MM.1S (cell line): ENCODE measurements around the gene PTRH1.

Experiments used
- DNase-seq: peaks from one replicate; pipeline ENCODE4 v3.0.0-alpha.2; 2015
- H2AFZ ChIP-seq: fragments of 300-600 bp; sonication (generic); 2 replicates; pipeline ENCODE4 v1.6.0; 2016; ENCODE audit warnings: antibody characterized with exemption, low read length
- H3F3A ChIP-seq: fragments of 300-600 bp; sonication (generic); 2 replicates; pipeline ENCODE4 v1.6.1; 2016; ENCODE audit warnings: mild to moderate bottlenecking, antibody characterized with exemption, low read length, moderate library complexity, mixed read lengths; ENCODE audit not compliant: insufficient read depth
- H3K27ac ChIP-seq: fragments of 300-600 bp; sonication (generic); 2 replicates; pipeline ENCODE4 v1.5.1; 2016; ENCODE audit warnings: mild to moderate bottlenecking, low read length
- H3K27me3 ChIP-seq: fragments of 300-600 bp; sonication (generic); replicated peaks from 2 replicates; pipeline ENCODE4 v1.6.0; 2016; ENCODE audit warnings: low read length; ENCODE audit not compliant: insufficient read depth
- H3K36me3 ChIP-seq: fragments of 300-600 bp; sonication (generic); replicated peaks from 2 replicates; pipeline ENCODE4 v1.6.1; 2016; ENCODE audit warnings: mild to moderate bottlenecking, low read length, mixed read lengths; ENCODE audit not compliant: insufficient read depth
- H3K4me1 ChIP-seq: fragments of 300-600 bp; sonication (generic); 2 replicates; pipeline ENCODE4 v1.6.1; 2016; ENCODE audit warnings: low read length, mixed read lengths
- H3K4me2 ChIP-seq: fragments of 300-600 bp; sonication (generic); 2 replicates; pipeline ENCODE4 v1.6.0; 2016; ENCODE audit warnings: low read depth, low read length
- H3K4me3 ChIP-seq: fragments of 300-600 bp; sonication (generic); 2 replicates; pipeline ENCODE4 v1.5.1; 2016; ENCODE audit warnings: low read length, mixed read lengths
- H3K79me2 ChIP-seq: fragments of 300-600 bp; sonication (generic); 2 replicates; pipeline ENCODE4 v1.6.1; 2016; ENCODE audit warnings: mixed run types, low read length, mixed read lengths
- H3K9ac ChIP-seq: fragments of 300-600 bp; sonication (generic); 2 replicates; pipeline ENCODE4 v1.6.1; 2016; ENCODE audit warnings: low read length, mixed read lengths
- H3K9me2 ChIP-seq: fragments of 300-600 bp; sonication (generic); replicated peaks from 2 replicates; pipeline ENCODE4 v1.6.1; 2016; ENCODE audit warnings: mild to moderate bottlenecking, low read length, mixed read lengths; ENCODE audit not compliant: insufficient read depth
- H3K9me3 ChIP-seq: fragments of 300-600 bp; sonication (generic); replicated peaks from 2 replicates; pipeline ENCODE4 v1.6.1; 2016; ENCODE audit warnings: mild to moderate bottlenecking, low read length, mixed read lengths; ENCODE audit not compliant: insufficient read depth
- H4K20me1 ChIP-seq: fragments of 300-600 bp; sonication (generic); 2 replicates; pipeline ENCODE4 v1.6.1; 2016; ENCODE audit warnings: mild to moderate bottlenecking, low read length, moderate library complexity, mixed read lengths; ENCODE audit not compliant: insufficient read depth
- EZH2 ChIP-seq: fragments of 300-600 bp; sonication (generic); optimal IDR thresholded peaks from 2 replicates; pipeline ENCODE3; 2017; ENCODE audit warnings: low read depth, mild to moderate bottlenecking, antibody characterized with exemption, low read length, mixed read lengths
- EZH2phosphoT487 ChIP-seq: fragments of 300-600 bp; sonication (generic); IDR thresholded peaks from 2 replicates; pipeline ENCODE4 v1.6.1; 2018; ENCODE audit warnings: antibody characterized with exemption, low read length
- TF ChIP-seq, protein P1 (sequence below): fragments of 300-600 bp; sonication (generic); IDR thresholded peaks from 2 replicates; pipeline ENCODE4 v1.5.1; 2016; ENCODE audit warnings: antibody characterized with exemption, low read length, mixed read lengths

PTRH1 gene

DNA sequence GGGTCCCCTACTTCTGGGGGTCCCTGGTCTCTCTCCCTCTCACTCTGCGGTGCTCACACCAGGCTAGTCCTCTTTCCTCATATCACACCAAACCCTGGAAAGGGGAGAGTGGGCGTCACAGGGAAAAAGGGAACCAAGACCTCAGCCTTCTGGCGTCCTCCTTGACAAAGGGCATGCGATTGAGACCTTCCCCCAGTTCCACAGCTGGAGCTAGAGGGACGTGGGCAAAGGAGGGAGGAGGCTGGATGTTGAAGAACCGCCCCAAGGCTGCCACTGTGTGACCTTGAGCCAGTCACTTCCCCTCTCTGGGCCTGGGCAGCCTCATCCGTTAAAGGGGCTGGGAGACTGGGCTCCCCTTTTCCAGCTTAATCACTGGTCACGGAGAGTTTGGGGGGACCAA, 38.2 kb upstream of the PTRH1 start:
- Histone ChIP-seq H3K79me2 (no peaks in the 10 kb centered on the region), H3K4me3 (no peak overlapping the region), H4K20me1 (no peaks in the 10 kb centered on the region), H3K9me3 (no peaks in the 10 kb centered on the region), H3K4me1 (no peaks in the 10 kb centered on the region), H3K9ac (no peak overlapping the region), H3F3A (no peaks in the 10 kb centered on the region), H3K27ac (no peak overlapping the region), H3K36me3 (no peaks in the 10 kb centered on the region), H3K9me2 (no peaks in the 10 kb centered on the region), H2AFZ (no peak overlapping the region), H3K27me3 (no peaks in the 10 kb centered on the region), H3K4me2 (no peak overlapping the region)
- TF ChIP-seq, protein P1, sequence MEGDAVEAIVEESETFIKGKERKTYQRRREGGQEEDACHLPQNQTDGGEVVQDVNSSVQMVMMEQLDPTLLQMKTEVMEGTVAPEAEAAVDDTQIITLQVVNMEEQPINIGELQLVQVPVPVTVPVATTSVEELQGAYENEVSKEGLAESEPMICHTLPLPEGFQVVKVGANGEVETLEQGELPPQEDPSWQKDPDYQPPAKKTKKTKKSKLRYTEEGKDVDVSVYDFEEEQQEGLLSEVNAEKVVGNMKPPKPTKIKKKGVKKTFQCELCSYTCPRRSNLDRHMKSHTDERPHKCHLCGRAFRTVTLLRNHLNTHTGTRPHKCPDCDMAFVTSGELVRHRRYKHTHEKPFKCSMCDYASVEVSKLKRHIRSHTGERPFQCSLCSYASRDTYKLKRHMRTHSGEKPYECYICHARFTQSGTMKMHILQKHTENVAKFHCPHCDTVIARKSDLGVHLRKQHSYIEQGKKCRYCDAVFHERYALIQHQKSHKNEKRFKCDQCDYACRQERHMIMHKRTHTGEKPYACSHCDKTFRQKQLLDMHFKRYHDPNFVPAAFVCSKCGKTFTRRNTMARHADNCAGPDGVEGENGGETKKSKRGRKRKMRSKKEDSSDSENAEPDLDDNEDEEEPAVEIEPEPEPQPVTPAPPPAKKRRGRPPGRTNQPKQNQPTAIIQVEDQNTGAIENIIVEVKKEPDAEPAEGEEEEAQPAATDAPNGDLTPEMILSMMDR = no peak
- TF ChIP-seq EZH2 = no peak
- no peak for TF ChIP-seq EZH2phosphoT487
- no peak for DNase-seq

DNA sequence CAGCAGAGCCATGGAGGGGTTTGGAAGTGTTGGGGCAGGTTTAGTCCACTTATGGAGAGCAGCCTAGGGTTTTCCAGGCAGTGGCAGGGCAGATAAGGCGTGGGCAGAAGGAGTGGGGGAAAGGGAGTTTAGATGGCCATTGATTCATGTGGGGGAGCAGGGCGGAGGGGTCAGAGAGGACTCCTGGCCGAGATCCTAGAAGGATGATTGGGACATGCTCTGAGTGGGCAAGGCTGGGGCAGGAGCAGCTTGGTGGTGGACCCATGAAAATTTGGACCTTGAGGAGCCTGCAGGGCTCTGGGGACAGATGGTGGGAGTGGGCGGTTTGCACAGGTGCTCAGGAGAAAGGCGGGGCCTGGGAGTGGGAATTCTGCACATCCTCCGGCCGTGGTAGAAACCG, 37.7 kb upstream of the PTRH1 start:
- H3K36me3 ChIP-seq = no peaks in the 10 kb centered on the region
- H3K27ac ChIP-seq = no peak overlapping the region
- H3F3A ChIP-seq = no peaks in the 10 kb centered on the region
- no peak overlapping the region for H2AFZ ChIP-seq
- TF ChIP-seq, protein P1 = no peak
- TF ChIP-seq EZH2 = no peak
- TF ChIP-seq EZH2phosphoT487 = no peak
- H3K27me3 ChIP-seq = no peaks in the 10 kb centered on the region
- no peaks in the 10 kb centered on the region for H3K9me2 ChIP-seq
- no peak overlapping the region for H3K4me3 ChIP-seq
- H3K9ac ChIP-seq = no peak overlapping the region
- DNase-seq = no peak
- H3K79me2 ChIP-seq = no peaks in the 10 kb centered on the region
- no peaks in the 10 kb centered on the region for H3K4me1 ChIP-seq
- no peak overlapping the region for H3K4me2 ChIP-seq
- no peaks in the 10 kb centered on the region for H3K9me3 ChIP-seq
- H4K20me1 ChIP-seq = no peaks in the 10 kb centered on the region

DNA sequence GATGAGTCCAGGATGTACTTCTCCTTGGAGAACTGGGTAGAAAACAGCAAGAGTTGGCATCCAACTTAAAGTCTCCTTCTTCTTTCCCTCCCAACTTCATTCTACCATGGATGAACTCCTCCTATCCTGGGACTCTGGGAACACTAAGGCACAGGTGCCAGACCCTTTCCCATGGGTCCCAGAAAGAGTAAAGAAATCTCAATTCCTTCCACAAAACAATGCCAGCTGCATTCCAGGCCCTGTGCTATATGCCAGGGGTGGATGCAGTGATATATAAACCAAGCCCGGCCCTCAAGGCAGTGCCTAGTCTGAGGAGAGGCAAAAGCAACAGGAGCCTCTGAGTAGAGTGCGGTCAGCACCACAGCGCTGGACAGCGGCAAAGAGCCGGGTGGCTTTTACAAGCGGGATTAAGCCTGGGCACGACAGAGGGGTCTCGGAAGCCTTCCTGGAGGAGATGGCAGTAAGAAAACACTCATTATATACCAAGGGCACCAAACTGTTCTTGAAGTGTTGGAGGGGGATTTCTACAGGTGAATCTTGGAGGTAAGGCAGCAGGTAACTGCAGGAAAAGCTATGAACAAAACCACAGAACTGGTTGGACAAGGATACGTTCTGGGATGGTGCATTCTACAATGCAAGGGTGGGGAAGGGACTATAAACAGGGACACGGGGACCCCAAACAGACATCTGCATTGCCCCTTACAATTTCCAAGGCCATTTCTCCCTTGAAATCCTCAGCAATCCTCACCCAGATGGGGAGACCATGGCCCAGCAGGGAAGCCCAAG, 36.0 kb upstream of the PTRH1 start:
- Histone ChIP-seq H3K9me3 (no peaks in the 10 kb centered on the region), H2AFZ (no peak overlapping the region), H3F3A (no peaks in the 10 kb centered on the region), H3K9ac (no peak overlapping the region), H3K4me2 (no peak overlapping the region), H3K4me1 (no peaks in the 10 kb centered on the region), H3K27me3 (no peaks in the 10 kb centered on the region), H4K20me1 (no peaks in the 10 kb centered on the region), H3K36me3 (no peaks in the 10 kb centered on the region), H3K27ac (no peak overlapping the region), H3K9me2 (no peaks in the 10 kb centered on the region), H3K4me3 (no peak overlapping the region), H3K79me2 (no peaks in the 10 kb centered on the region)
- no peak for DNase-seq
- no peak for TF ChIP-seq EZH2
- no peak for TF ChIP-seq EZH2phosphoT487
- TF ChIP-seq, protein P1 = no peak
